GM10248 (cell line): ENCODE results near the gene A4GALT.
"Not testable (repeated sequence)": the region's sequence is repeated elsewhere in the genome, so short reads cannot be mapped to it uniquely, and the experiment has no call there.

ENCODE experiments used
- CTCF ChIA-PET: fragments of 300-600 bp; sonication (Branson Sonifier 250); formaldehyde crosslinking; extraction: SDS; loops from one replicate; lab custom pipeline; 2021; ENCODE audit warnings: antibody characterized with exemption; lab: Yijun Ruan, JAX
- POLR2A ChIA-PET: fragments of 350-650 bp; sonication (Branson Sonifier 250); formaldehyde crosslinking; extraction: SDS; loops from one replicate; lab custom pipeline; 2020; ENCODE audit warnings: antibody characterized with exemption; lab: Yijun Ruan, JAX
- DNase-seq: peaks from one replicate; pipeline ENCODE4 v3.0.0; 2012; ENCODE audit errors: extremely low spot score
- TF ChIP-seq, protein P1 (sequence below): IDR thresholded peaks from 2 replicates; pipeline ENCODE4 v1.5.1; 2012; ENCODE audit warnings: mild to moderate bottlenecking, low read depth; ENCODE audit errors: extremely low read depth, missing control alignments, control extremely low read depth

A4GALT gene

DNA sequence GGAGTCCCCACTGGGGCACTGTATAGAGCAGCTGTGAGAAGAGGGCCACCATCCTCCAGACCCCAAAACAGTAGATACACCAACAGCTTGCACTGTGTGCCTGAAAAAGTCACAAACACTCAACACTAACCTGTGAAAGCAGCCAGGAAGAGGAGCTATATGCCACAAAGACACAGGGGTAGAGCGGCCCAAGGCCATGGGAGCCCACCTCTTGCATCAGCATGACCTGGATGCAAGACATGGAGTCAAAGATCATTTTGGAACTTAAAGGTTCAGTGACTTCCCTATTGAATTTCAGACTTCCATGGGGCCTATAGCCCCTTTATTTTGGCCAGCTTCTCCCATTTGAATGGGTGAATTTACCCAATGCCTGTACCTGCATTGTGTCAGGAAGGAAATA lies 41.8 kb downstream of the A4GALT start:
- no peak for DNase-seq
- ChIA-PET POLR2A (no interaction called here), CTCF (interaction anchor here (1.2 kb wide), 1 partner anchor 16 kb away, joined by 3 read pairs; no protein-coding TSS in a partner anchor)
- TF ChIP-seq, protein P1, sequence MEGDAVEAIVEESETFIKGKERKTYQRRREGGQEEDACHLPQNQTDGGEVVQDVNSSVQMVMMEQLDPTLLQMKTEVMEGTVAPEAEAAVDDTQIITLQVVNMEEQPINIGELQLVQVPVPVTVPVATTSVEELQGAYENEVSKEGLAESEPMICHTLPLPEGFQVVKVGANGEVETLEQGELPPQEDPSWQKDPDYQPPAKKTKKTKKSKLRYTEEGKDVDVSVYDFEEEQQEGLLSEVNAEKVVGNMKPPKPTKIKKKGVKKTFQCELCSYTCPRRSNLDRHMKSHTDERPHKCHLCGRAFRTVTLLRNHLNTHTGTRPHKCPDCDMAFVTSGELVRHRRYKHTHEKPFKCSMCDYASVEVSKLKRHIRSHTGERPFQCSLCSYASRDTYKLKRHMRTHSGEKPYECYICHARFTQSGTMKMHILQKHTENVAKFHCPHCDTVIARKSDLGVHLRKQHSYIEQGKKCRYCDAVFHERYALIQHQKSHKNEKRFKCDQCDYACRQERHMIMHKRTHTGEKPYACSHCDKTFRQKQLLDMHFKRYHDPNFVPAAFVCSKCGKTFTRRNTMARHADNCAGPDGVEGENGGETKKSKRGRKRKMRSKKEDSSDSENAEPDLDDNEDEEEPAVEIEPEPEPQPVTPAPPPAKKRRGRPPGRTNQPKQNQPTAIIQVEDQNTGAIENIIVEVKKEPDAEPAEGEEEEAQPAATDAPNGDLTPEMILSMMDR: no peak

DNA sequence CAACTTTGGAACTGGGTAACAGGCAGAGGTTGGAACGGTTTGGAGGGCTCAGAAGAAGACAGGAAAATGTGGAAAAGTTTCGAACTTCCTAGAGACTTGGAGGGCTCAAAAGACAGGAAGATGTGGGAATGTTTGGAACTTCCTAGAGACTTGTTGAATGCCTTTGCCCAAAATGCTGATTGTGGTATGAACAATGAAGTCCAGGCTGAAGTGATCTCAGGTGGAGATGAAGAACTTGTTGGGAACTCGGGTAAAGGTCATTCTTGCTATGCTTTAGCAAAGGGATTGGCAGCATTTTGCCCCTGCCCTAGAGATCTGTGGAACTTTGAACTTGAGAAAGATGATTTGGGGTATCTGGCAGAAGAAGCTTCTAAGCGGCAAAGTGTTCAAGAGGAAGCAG lies 42.7 kb downstream of the A4GALT start:
- DNase-seq, POLR2A ChIA-PET: not testable (repeated sequence)
- CTCF ChIA-PET: interaction anchor here (1.2 kb wide), 1 partner anchor 15 kb away, joined by 3 read pairs; no protein-coding TSS in a partner anchor

DNA sequence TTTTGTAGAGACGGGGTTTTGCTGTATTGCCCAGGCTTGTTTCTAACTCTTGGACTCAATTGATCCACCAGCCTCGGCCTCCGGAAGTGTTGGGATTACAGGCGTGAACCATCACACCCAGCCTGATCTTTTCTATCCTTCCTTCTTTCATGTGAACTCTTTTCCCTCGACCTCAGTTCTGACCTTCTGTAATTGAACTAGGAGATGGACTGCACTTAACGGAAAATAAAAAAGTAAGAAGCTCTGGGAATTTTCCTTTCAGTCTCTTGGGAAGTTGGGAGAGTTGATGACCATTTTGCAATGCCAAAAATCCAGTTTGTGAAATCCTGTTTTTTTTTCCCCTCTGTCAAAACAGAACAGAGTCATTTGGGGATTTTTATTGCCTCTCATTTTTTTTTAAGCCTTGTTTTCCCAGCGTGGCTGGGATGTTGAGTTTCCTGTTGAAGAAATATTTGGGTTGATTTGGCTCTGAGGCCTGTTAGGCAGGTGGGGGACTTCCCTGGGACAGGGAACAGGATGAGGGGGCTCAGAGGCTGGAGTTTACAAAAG lies 44.5 kb downstream of the A4GALT start:
- no peak for DNase-seq
- ChIA-PET POLR2A (no interaction called here), CTCF (interaction anchor here (1.3 kb wide), 1 partner anchor 13 kb away, joined by 5 read pairs; no protein-coding TSS in a partner anchor)
- TF ChIP-seq, protein P1: no peak

- TF ChIP-seq, protein P1: no peak
- ChIA-PET CTCF (interaction anchor here (1.1 kb wide), 1 partner anchor 11 kb away, joined by 3 read pairs; no protein-coding TSS in a partner anchor), POLR2A (no interaction called here)
- no peak for DNase-seq
Observed at GRCh38 chr22:42673898-42674401, 46.7 kb downstream of the A4GALT start.

DNA sequence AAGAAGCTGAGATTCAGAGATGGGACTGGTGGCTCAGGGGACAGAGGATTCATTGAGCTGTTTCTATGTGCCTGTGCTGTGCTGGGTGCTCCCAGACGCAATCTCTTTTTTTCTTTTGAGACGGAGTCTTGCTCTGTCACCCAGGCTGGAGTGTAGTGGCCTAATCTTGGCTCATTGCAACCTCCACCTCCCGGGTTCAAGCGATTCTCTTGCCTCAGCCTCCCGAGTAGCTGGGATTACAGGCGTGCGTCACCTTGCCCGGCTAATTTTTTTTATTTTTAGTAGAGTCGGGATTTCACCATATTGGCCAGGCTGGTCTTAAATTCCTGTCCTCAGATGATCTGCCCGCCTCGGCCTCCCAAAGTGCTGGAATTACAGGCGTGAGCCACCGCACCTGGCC lies 47.6 kb downstream of the A4GALT start:
- ChIA-PET POLR2A (interaction anchor here (0.6 kb wide), 1 partner anchor 188 kb away, joined by 7 read pairs; no protein-coding TSS in a partner anchor), CTCF (interaction anchor here (1.0 kb wide), 1 partner anchor 11 kb away, joined by 3 read pairs; no protein-coding TSS in a partner anchor)
- DNase-seq: not testable (repeated sequence)

- TF ChIP-seq, protein P1: no peak
- DNase-seq: no peak
- ChIA-PET POLR2A (interaction anchor here (0.7 kb wide), 1 partner anchor 21 kb away, joined by 4 read pairs; no protein-coding TSS in a partner anchor), CTCF (interaction anchor here (0.9 kb wide), 1 partner anchor 197 kb away, joined by 3 read pairs; no protein-coding TSS in a partner anchor)
Observed at GRCh38 chr22:42670921-42671709, 49.6 kb downstream of the A4GALT start.

DNA sequence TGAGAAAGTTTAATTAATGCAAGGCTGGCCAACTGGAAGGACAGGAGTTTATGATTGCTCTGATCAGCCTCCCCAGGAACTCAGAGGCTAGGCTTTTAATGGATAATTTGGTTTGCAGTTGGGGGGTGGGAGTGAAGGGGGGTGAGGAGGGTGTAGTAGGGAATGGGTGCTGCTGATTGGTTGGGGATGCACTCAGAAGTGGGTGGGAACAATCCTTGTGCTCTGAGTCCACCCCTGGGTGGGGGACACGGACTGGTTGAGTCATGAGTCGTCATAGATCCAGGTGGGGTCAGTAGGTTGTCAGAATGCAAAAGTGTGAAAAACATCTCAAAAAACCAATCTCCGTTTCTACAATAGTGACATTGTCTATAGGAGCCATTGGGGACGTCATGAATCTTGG lies 50.6 kb downstream of the A4GALT start:
- ChIA-PET CTCF (no interaction called here), POLR2A (no interaction called here)
- DNase-seq: no peak
- TF ChIP-seq, protein P1: no peak

- DNase-seq, CTCF ChIA-PET, POLR2A ChIA-PET: not testable (repeated sequence)
Observed at GRCh38 chr22:42666393-42666792, 54.3 kb downstream of the A4GALT start.
